HEK293T (cell line): Measurements from ENCODE around the gene SMC3.
"Not testable (repeated sequence)": the region's sequence is repeated elsewhere in the genome, so short reads cannot be mapped to it uniquely, and the experiment has no call there.

Experiments used
- CTCF ChIA-PET: fragments of 350-600 bp; formaldehyde crosslinking; extraction: SDS; loops from one replicate; lab custom pipeline; 2021; ENCODE audit warnings: antibody characterized with exemption, inconsistent platforms; lab: Yijun Ruan, JAX
- POLR2A ChIA-PET: fragments of 350-600 bp; formaldehyde crosslinking; extraction: SDS; loops from one replicate; lab custom pipeline; 2020; ENCODE audit warnings: antibody characterized with exemption, inconsistent platforms; lab: Yijun Ruan, JAX
- DNase-seq: peaks from one replicate; pipeline ENCODE4 v3.0.0; 2012; ENCODE audit warnings: mixed read lengths; ENCODE audit errors: extremely low spot score
- ARNT ChIP-seq: fragments of 450-650 bp; IDR thresholded peaks from 2 replicates; pipeline ENCODE4 v1.6.1; 2017; ENCODE audit warnings: mild to moderate bottlenecking
- BHLHE40 ChIP-seq: fragments of 450-650 bp; IDR thresholded peaks from 2 replicates; pipeline ENCODE4 v1.6.1; 2016; ENCODE audit warnings: mild to moderate bottlenecking, moderate library complexity, borderline replicate concordance
- CTBP1 ChIP-seq: fragments of 450-650 bp; IDR thresholded peaks from 2 replicates; pipeline ENCODE4 v1.6.1; 2016; ENCODE audit warnings: borderline replicate concordance
- ELF4 ChIP-seq: fragments of 450-650 bp; IDR thresholded peaks from 2 replicates; pipeline ENCODE4 v1.6.1; 2017; ENCODE audit warnings: antibody characterized with exemption
- FOXA1 ChIP-seq: fragments of 450-650 bp; IDR thresholded peaks from 2 replicates; pipeline ENCODE4 v1.6.1; 2016; ENCODE audit warnings: mild to moderate bottlenecking
- FOXK2 ChIP-seq: fragments of 450-650 bp; IDR thresholded peaks from 2 replicates; pipeline ENCODE4 v1.6.1; 2016; ENCODE audit warnings: mild to moderate bottlenecking
- FOXM1 ChIP-seq: fragments of 450-650 bp; IDR thresholded peaks from 2 replicates; pipeline ENCODE4 v1.6.1; 2017; ENCODE audit warnings: mild to moderate bottlenecking, borderline replicate concordance
- HDGF ChIP-seq: fragments of 450-650 bp; IDR thresholded peaks from 2 replicates; pipeline ENCODE4 v1.6.1; 2017; ENCODE audit warnings: antibody characterized with exemption, borderline replicate concordance
- L3MBTL2 ChIP-seq: fragments of 450-650 bp; conservative IDR thresholded peaks from 2 replicates; pipeline ENCODE4 v1.6.1; 2016; ENCODE audit warnings: mild to moderate bottlenecking
- LEF1 ChIP-seq: fragments of 450-650 bp; IDR thresholded peaks from 2 replicates; pipeline ENCODE4 v1.6.1; 2017; ENCODE audit warnings: mild to moderate bottlenecking, borderline replicate concordance
- NFRKB ChIP-seq: fragments of 450-650 bp; IDR thresholded peaks from 2 replicates; pipeline ENCODE4 v1.6.1; 2016; ENCODE audit warnings: mild to moderate bottlenecking, moderate library complexity
- SP1 ChIP-seq: fragments of 450-650 bp; IDR thresholded peaks from 2 replicates; pipeline ENCODE4 v1.6.1; 2017
- SUZ12 ChIP-seq: fragments of 450-650 bp; IDR thresholded peaks from 2 replicates; pipeline ENCODE4 v1.6.1; 2016; ENCODE audit warnings: mild to moderate bottlenecking
- TARDBP ChIP-seq: fragments of 450-650 bp; IDR thresholded peaks from 2 replicates; pipeline ENCODE4 v1.6.1; 2016
- ZNF384 ChIP-seq: fragments of 450-650 bp; IDR thresholded peaks from 2 replicates; pipeline ENCODE4 v1.6.1; 2016
- TF ChIP-seq, protein P1 (sequence below): fragments of 450-650 bp; IDR thresholded peaks from 2 replicates; pipeline ENCODE4 v1.6.1; 2016

SMC3 gene

DNA sequence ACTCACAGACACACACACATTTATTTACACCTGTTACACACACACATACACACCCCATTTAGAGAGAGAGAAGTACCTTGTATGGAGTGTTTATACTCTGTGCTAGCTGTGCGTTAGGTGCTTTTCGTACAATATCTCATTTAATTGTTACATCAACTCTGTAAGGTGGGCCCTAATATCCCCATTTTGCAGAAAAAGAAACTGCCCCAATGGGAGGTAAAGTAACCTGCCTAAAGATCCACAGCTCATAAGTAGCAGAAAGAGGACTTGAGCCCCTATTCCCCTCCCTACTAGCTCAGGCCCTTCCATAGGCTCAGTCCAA is 52.9 kb downstream of the SMC3 start:
- ChIA-PET POLR2A (no interaction called here), CTCF (interaction anchor here (1.2 kb wide), 1 partner anchor 10 kb away, joined by 5 read pairs; no protein-coding TSS in a partner anchor)
- no peak for DNase-seq
- TF ChIP-seq SP1 (no peak), FOXK2 (no peak)

DNA sequence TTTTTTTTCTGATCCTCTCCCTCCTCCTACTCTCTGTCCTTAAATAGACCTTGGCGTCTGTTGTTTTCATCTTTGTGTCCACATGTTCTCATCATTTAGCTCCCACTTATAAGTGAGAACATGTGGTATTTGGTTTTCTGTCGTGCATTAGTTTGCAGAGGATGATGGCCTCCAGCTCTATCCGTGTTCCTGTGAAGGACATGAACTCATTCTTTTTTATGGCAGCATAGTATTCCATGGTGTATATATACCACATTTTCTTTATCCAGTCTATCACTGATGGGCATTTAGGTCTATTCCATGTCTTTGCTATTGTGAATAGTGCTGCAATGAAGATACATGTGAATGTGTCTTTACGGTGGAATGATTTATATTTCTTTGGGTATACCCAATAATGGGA is 55.8 kb downstream of the SMC3 start:
- DNase-seq, result not testable (repeated sequence)
- ChIA-PET CTCF (interaction anchor here (0.8 to 1.3 kb wide), 2 partner anchors 13 to 85 kb away, joined by 3 read pairs; no protein-coding TSS in a partner anchor), POLR2A (interaction anchor here (1.3 kb wide), 1 partner anchor 318 kb away, joined by 3 read pairs; the partner anchor contains the start of gene SMNDC1)

DNA sequence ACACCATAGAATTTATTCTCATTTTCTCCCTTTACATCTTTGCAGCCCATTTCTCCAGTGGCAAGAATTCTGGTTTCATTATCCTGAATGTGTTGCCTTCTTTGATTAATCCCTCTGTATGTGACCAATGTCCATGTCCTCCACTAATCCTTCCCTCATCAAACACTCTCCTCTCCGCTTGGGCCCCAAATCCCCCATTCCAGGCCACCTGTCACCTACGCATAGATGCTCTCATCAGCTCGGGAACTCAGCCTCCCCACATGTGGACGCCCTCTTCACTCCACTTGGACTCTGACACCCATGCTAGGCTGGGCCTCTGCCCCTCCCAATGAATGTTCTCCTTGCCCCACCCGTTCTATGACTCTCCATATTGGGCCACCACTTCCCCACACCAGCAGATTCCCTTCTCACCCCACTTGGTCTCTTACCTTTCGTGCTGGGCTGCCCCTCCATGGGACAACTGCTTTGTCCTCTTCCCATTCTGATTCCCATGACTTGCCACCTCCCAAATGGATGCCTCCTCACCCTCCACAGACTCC is 57.9 kb downstream of the SMC3 start:
- ChIA-PET CTCF (interaction anchor here (0.6 kb wide), 3 partner anchors 267 to 590 kb away, joined by 3 read pairs; no protein-coding TSS in a partner anchor), POLR2A (no interaction called here)
- no peak for TF ChIP-seq ELF4
- TF ChIP-seq BHLHE40, result no peak
- TF ChIP-seq FOXK2, result no peak
- no peak for TF ChIP-seq FOXA1
- TF ChIP-seq, protein P1, sequence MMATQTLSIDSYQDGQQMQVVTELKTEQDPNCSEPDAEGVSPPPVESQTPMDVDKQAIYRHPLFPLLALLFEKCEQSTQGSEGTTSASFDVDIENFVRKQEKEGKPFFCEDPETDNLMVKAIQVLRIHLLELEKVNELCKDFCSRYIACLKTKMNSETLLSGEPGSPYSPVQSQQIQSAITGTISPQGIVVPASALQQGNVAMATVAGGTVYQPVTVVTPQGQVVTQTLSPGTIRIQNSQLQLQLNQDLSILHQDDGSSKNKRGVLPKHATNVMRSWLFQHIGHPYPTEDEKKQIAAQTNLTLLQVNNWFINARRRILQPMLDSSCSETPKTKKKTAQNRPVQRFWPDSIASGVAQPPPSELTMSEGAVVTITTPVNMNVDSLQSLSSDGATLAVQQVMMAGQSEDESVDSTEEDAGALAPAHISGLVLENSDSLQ, result no peak
- DNase-seq, result no peak

DNA sequence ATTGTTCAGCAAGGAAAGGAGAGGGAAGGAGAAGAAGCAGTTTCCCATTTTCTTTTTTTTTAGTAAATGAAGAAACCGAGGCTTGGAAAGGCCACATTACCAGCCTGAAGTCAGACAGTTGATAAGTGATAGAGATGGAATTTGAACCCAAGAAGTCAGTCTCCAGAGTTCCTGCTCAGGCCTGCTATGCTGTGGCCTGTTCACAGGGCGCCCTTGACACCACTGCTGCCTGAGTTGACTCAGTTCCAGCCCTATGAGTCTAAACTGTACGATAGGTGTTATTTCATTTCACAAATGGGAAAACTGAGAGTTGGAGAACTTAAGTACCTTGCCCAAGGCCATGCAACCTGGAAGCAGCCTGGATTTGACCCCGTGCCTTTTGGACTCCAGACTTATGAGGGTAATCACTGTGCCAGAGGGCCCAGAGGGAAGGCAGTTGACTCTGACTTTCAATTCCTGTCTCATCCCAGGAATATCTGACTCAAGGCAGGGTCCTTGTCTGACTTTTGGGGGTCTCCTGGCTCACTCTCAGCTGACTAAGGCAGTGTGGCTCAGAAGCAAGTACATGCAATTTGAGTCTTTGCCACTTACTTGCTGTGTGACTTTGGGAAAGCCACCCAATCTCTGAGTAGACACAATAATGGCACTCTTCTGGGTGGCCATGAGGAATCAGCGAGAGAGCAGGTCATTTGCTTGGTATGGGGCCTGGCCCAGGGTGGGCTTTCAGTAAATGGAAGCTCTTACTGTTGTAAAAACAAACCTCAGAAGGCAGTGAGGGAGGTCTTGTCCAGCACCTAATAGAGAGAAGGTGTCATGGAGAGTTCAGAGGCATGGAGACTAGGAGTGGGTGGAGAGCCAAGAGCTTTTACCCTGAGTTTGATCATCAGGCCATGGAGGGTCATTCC is 58.7 kb downstream of the SMC3 start:
- CTCF ChIA-PET, result no interaction called here
- POLR2A ChIA-PET, result no interaction called here
- no peak for DNase-seq
- TF ChIP-seq, protein P1, result no peak
- TF ChIP-seq ARNT (no peak), L3MBTL2 (no peak), ELF4 (no peak), CTBP1 (no peak), FOXK2 (no peak), SP1 (no peak), LEF1 (no peak), TARDBP (no peak), ZNF384 (no peak), BHLHE40 (no peak), FOXM1 (no peak), NFRKB (no peak), FOXA1 (no peak)

DNA sequence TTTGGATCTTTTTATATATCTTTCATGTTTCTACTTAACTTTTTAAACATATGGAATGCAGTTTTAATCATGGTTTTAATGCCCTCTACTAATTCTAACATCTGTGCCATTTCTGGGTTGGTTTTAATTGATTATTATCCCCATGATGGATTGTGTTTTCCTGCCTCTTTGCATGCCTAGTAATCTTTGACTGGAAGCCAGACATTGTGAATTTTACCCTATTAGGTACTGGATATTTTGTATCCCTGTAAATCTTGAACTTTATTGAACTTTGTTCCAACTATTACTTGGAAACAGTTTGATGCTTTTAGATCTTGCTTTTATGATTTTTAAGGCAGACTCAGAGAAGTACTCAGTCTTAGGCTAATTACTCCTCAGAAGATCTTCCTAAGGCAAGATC is 60.7 kb downstream of the SMC3 start:
- no peak for DNase-seq
- ChIA-PET POLR2A (no interaction called here), CTCF (no interaction called here)
- TF ChIP-seq SUZ12 (no peak), ELF4 (no peak)

DNA sequence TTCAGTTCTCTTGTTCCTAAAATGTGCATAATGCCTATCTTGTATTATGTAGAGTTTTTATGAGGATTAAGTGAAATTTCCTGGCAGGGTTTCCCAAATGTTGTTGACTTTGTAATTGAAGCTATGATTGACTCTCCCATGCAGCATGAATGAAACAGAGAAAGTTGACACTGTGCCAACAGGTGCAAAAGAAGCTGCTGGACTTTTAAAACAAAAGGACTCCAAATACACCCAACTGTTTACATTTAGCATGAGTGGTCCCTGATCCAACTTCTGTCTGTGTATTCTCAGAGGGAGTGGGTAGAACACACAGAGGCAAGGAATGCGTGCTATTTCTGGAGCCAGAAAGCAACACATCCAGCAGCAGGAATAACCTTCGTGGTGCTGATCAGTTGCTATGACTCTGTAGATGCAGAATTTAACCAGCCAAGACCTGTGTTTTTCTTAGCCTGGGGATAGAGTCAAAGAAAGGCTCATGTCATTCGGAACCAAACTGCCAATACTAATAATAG is 62.2 kb downstream of the SMC3 start:
- ChIA-PET CTCF (interaction anchor here (0.6 kb wide), 1 partner anchor 51 kb away, joined by 3 read pairs; no protein-coding TSS in a partner anchor), POLR2A (no interaction called here)
- TF ChIP-seq, protein P1, result peak; percentile 97
- TF ChIP-seq HDGF, result no peak
- TF ChIP-seq SUZ12, result no peak
- TF ChIP-seq TARDBP, result no peak
- no peak for TF ChIP-seq SP1
- no peak for TF ChIP-seq NFRKB
- peak; percentile 91 for TF ChIP-seq FOXA1
- no peak for TF ChIP-seq FOXK2
- peak; percentile 57; the same call in 1 of the 2 replicates for TF ChIP-seq CTBP1
- no peak for DNase-seq

DNA sequence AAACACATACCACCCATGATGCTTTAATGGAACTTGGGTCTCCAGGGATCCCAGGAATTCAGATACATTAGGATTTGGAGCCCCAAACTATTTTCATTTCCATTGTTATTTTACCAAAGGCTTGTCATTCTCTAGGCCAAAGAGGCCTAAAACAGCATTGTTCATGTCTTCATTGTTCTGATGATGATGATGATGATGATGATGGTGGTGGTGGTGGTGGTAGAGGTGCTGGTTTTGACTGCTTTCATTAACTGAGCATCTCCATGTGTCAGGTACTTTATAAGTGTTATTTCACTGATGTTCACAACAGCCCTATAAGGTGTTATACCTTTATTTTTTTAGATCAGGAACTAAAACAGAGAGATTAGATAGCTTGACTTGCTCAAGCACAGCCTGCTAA is 64.4 kb downstream of the SMC3 start:
- CTCF ChIA-PET, result no interaction called here
- POLR2A ChIA-PET, result no interaction called here
- no peak for TF ChIP-seq TARDBP
- no peak for TF ChIP-seq ELF4
- TF ChIP-seq, protein P1, result no peak
- no peak for TF ChIP-seq ARNT
- no peak for TF ChIP-seq FOXA1
- no peak for TF ChIP-seq FOXM1
- TF ChIP-seq SUZ12, result no peak
- no peak for TF ChIP-seq SP1
- DNase-seq, result no peak
